GM19328 (cell line): ENCODE results near the gene TANC1.

ENCODE experiments used
- ATAC-seq: cut with Tn5 transposase; IDR thresholded peaks from one replicate; pipeline ENCODE4 v1.9.1; 2021; ENCODE audit warnings: mild to moderate bottlenecking, moderate library complexity; ENCODE audit not compliant: unreplicated experiment

Gene TANC1

GRCh38 chr2:159109517-159109916 lies 141.1 kb downstream of the TANC1 start:
- ATAC-seq, result no peak

GRCh38 chr2:159110784-159111183 lies 142.3 kb downstream of the TANC1 start:
- no peak for ATAC-seq

- ATAC-seq, result no peak
These were observed 143.0 kb downstream of the TANC1 start for GRCh38 chr2:159111346-159111927.

GRCh38 chr2:159114835-159115234 lies 146.4 kb downstream of the TANC1 start:
- no peak for ATAC-seq

- ATAC-seq, result no peak
These were observed 148.5 kb downstream of the TANC1 start for GRCh38 chr2:159116922-159117321.

- ATAC-seq, result no peak
These were observed 149.2 kb downstream of the TANC1 start for GRCh38 chr2:159117658-159118057.

GRCh38 chr2:159118115-159118858 lies 149.8 kb downstream of the TANC1 start:
- ATAC-seq, result peak; percentile 92

GRCh38 chr2:159118859-159119500 lies 150.5 kb downstream of the TANC1 start:
- no peak for ATAC-seq

- ATAC-seq, result no peak
These were observed 151.3 kb downstream of the TANC1 start for GRCh38 chr2:159119652-159120257.

GRCh38 chr2:159123786-159124185 lies 155.3 kb downstream of the TANC1 start:
- no peak for ATAC-seq

GRCh38 chr2:159124441-159124911 lies 156.0 kb downstream of the TANC1 start:
- no peak for ATAC-seq

GRCh38 chr2:159124931-159125467 lies 156.6 kb downstream of the TANC1 start:
- ATAC-seq, result no peak

GRCh38 chr2:159125858-159126257 lies 157.4 kb downstream of the TANC1 start:
- ATAC-seq, result no peak

- no peak for ATAC-seq
These were observed 158.1 kb downstream of the TANC1 start for GRCh38 chr2:159126432-159127022.

GRCh38 chr2:159128191-159128590 lies 159.8 kb downstream of the TANC1 start:
- ATAC-seq, result no peak

GRCh38 chr2:159129269-159129668 lies 160.8 kb downstream of the TANC1 start:
- ATAC-seq, result no peak

- ATAC-seq, result no peak
These were observed 161.4 kb downstream of the TANC1 start for GRCh38 chr2:159129824-159130223.

- no peak for ATAC-seq
These were observed 161.9 kb downstream of the TANC1 start for GRCh38 chr2:159130302-159130701.

- no peak for ATAC-seq
These were observed 162.9 kb downstream of the TANC1 start for GRCh38 chr2:159131267-159131913.

- no peak for ATAC-seq
These were observed 163.5 kb downstream of the TANC1 start for GRCh38 chr2:159131914-159132281.

- ATAC-seq, result no peak
These were observed 165.4 kb downstream of the TANC1 start for GRCh38 chr2:159133797-159134196.
